ENCODE results near the gene TAOK1.

The TAOK1 gene

GRCh38 chr17:29571883-29572681, 181.9 kb downstream of the TAOK1 start:
- DNase-seq: no peak

GRCh38 chr17:29572691-29573557, 182.8 kb downstream of the TAOK1 start:
- peak; percentile 30 for DNase-seq

DNA sequence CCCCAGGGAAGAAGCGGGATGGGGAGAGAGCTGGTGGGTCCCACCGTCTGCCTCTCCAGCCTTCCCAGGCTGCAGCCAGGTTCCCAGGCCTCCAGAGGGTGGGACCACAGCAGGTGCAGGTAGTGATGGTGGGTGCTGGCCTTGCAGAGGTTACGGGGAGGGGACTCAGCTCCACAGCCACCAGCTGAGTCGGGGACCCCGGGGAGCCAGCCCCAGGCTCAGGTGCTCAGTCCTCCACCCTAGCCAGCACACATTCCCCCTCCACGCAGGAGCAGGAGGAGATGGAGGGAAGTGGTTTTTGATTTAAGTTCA, 183.4 kb downstream of the TAOK1 start:
- no peak for DNase-seq

GRCh38 chr17:29573871-29574731, 183.9 kb downstream of the TAOK1 start:
- DNase-seq: no peak

DNA sequence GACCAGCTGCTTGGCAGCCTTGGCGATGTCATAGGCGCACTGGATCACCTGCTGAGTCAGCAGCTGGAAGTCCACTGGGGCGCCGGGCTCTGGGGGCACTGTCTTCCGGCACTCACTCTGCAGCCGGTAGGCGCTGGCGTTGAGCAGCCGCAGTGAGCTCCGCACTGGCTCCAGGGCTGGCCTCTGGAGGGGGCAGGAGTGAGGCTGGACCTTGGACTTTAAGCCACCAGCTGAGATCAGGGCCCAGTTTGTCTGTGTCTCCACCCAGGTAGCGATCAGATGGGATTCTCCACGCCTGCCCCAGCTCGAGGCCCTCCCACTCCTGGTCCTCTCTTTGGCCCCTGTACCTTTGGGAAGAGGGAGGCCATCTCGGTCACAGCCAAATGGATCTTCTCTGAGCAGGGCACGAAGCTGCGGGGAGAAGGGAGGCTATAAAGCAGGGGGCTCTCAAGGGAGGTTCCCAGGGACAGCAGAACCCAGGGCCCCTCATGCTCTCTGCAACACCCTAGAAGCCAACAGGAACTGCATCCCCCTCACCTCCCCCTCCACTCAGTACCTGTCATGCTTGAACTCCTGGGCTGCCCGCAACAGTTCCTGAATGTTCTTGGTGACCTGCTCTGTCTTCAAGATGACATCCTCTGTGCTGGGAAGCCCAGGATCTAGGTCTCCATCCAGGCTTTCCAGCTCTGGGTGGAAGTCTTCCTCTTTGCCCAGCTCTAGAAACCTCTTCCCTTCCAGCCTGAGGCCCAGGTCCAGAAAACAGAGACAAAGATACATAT, 184.8 kb downstream of the TAOK1 start:
- no peak for DNase-seq

GRCh38 chr17:29575511-29576213, 185.5 kb downstream of the TAOK1 start:
- DNase-seq: no peak

DNA sequence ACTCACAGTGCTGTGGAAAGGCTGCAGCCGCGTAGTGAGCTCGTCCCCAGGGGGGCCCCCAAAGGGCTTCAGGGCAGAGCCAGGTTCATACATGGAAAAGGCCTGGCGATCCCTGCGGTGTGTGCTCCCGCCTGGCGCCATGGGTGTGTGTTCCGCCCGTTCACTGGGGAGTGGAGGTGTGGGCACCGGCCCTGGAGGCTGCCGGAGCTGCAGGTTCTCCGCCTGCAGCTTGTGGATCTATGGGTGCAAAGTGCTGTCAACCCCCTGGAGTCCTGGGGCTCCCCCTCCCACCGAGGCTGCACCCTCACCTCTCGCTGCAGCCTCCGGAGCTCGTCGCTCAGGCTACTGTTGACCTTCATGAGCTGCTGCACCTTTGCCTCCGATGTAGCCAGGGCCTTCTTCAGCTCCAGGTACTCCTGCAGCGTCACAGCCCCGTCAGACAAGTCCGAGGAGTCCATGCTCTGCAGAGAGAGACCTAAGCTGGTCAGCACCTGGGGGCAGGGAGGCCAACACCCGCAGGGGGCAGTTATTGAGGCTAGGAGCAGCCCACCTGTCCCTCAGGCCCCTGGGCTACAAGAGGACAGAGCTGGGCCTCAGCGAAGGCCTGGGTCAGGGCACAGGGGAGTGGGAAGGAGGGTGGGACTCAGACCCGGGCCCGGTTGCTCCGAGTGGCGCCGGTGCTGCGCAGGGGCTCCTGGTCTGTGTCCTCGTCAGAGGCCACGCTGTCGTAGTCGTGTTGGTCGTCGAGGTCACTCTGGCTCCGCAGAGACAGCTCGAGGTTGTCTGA, 186.2 kb downstream of the TAOK1 start:
- no peak for DNase-seq

- no peak for DNase-seq
Measured at GRCh38 chr17:29577001-29577370, 186.8 kb downstream of the TAOK1 start.

DNA sequence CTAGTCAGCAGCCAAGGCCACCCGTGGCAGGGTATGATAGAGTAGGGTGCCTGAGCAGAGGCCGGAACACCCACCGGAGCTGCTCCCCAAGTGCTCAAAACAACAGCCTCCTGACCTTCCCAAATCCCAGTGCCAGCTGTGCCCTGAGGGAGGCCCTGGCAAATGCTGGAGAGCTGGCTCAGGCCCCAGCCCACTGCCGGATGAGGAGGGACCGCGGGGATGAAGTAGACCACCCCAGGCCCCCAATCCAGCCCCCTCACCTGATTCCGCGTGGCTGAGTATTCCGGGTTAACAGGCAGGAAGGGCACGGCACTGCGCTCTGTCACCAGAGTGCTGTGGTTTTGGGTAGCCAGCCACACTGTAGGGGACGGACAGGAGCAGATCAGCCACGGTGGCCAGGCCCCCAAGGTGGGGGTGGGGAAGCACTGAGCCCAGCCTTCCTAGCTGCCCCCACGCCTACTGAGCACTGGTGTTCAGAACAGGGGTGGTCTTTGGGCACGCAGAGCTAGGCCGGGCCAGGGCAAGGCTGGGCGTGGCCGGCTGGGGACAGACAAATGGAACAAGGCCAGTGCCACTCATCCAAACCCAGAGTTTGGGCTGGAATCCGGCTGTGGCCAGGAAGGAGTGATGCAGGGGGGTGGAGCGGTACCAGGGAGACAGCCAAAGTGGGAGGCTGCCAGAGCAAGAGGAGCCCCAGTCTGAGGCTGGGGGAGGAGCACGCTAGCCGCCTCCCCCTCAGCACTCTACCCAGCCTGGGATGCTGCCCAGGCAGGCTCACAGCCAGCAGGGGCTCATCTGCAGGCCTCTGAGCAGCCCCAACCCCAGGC, 187.4 kb downstream of the TAOK1 start:
- DNase-seq: no peak

- no peak for DNase-seq
Measured at GRCh38 chr17:29578626-29579485, 188.7 kb downstream of the TAOK1 start.

- DNase-seq: peak; percentile 88
Measured at GRCh38 chr17:29579866-29580771, 190.0 kb downstream of the TAOK1 start.

DNA sequence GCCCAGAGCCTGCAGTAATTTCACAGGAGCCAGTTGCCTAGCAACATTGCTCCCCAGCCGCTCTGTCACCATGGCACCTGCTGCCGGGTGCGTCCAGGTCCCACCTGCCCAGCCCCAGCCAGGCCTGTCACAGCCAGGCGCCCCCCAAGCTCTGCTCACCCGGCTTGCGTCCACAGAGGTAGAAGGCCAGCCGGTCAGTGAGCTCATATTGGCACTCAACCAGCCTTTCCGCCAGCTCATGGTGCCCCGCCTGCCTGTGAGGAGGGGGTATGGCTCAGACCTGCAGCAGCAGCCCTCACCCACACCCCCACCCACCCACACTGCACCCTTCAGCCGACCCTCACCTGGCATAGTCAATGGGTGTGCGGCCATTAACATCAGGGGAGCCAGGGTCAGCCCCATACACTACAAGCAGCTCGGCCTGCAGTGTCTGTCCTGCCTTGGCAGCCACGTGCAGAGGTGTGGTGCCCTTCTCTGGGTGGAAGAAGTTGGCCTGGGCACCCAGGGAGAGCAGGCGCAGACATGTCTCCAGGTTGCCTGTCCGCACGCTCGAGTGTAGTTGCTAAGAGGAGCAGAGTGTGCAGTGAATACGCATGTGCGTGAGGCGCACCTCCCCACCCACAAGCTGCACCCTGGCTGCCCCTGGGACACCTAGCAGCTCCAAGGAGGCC, 191.6 kb downstream of the TAOK1 start:
- no peak for DNase-seq

GRCh38 chr17:29582254-29582765, 192.1 kb downstream of the TAOK1 start:
- DNase-seq: no peak

DNA sequence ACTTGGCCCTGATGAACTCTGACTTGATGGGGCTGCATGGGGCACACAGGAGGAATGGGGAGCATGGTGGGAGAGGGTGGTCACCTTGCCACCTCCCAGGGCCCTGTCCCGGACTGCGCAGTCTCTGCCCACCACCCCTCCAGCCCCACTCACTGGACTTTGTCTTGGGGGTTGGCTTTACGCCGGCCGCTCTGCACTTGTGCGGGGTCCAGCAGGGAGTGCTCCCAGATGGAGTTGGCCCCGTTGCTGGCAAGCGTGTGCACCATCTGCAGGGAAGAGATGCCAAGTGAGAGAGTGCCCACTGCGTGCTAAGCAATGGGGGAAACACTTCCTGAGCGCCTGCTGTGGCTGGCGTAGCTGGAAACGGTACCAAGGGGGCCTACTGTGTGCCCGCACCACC, 192.6 kb downstream of the TAOK1 start:
- DNase-seq: no peak

GRCh38 chr17:29583324-29584248, 193.4 kb downstream of the TAOK1 start:
- DNase-seq: no peak
